HCT116 (cell line): ENCODE measurements around the gene SLC1A3. TPM values are rescaled to one million over a fixed set of nuclear protein-coding genes. Genes with fewer than 3 reads are reported as not detected.

Experiments
- ATAC-seq: fragments of 200-7000 bp; cut with Tn5 transposase; 2 replicates; pipeline ENCODE4 v1.9.1; 2020; ENCODE audit warnings: mild to moderate bottlenecking, moderate library complexity
- BruUV-seq: library from RNA; stranded (reverse); fragments of 400-500 nt; replicated peaks from 2 replicates; lab custom pipeline; 2021; lab: Mats Ljungman, UMichigan
- CTCF ChIA-PET: fragments of 300-600 bp; sonication (Branson Sonifier 250); formaldehyde crosslinking; loops from one replicate; lab custom pipeline; 2021; ENCODE audit warnings: antibody characterized with exemption; lab: Charles Lee
- POLR2A ChIA-PET: fragments of 300-600, 350-600 bp; sonication (Branson Sonifier 250); formaldehyde crosslinking; loops from one replicate; lab custom pipeline; 2021; ENCODE audit warnings: antibody characterized with exemption; lab: Charles Lee
- RAD21 ChIA-PET, 2 experiments: fragments of 300-600 bp; sonication (Branson Sonifier 250); formaldehyde crosslinking; loops; one replicate each; lab custom pipeline; 2023; ENCODE audit warnings: low total read pairs in 2 of 2; ENCODE audit not compliant: uncharacterized antibody in 2 of 2, unreplicated experiment in 2 of 2, low non-redundant PET in 1 of 2; lab: Charles Lee
- DNase-seq: peaks from one replicate; pipeline ENCODE4 v3.0.0-alpha.2; 2010; ENCODE audit warnings: low read depth, low spot score
- H2AFZ ChIP-seq: fragments of 200-600 bp; shearing (Covaris generic), sonication (generic); 2 replicates; pipeline ENCODE4 v1.6.1; 2017; ENCODE audit warnings: low read depth, mixed run types, mixed read lengths, antibody characterized with exemption, low read length; ENCODE audit not compliant: poor library complexity, severe bottlenecking
- H3K27ac ChIP-seq: 2 replicates; pipeline ENCODE4 v1.5.1; 2012; ENCODE audit warnings: low read depth, low read length
- H3K27me3 ChIP-seq: fragments of 200-600 bp; sonication (generic); 2 replicates; pipeline ENCODE4 v1.6.1; 2016; ENCODE audit warnings: mixed run types, low read length, mixed read lengths; ENCODE audit not compliant: insufficient read depth
- H3K36me3 ChIP-seq, 2 experiments: fragments of 200-500 bp in 1 of 2; fragments of 200-600 bp in 1 of 2; sonication (Bioruptor generic) in 1 of 2; sonication (generic) in 1 of 2; 2 replicates each; pipeline versions ENCODE4 v1.5.1 to v1.6.1; 2014 to 2016; ENCODE audit warnings: low read length in 2 of 2, inconsistent platforms in 1 of 2, mixed read lengths in 1 of 2, mixed run types in 1 of 2; ENCODE audit not compliant: insufficient read depth in 2 of 2, control insufficient read depth in 1 of 2
- H3K4me1 ChIP-seq, 2 experiments: fragments of 200-600 bp in 1 of 2; sonication (generic) in 1 of 2; 2 replicates each; pipeline versions ENCODE4 v1.5.1 to v1.6.1; 2012 to 2017; ENCODE audit warnings: low read length in 2 of 2, inconsistent platforms in 1 of 2, mild to moderate bottlenecking in 1 of 2, mixed read lengths in 1 of 2, mixed run types in 1 of 2, moderate library complexity in 1 of 2; ENCODE audit not compliant: insufficient read depth in 2 of 2, control insufficient read depth in 1 of 2
- H3K4me2 ChIP-seq: fragments of 200-600 bp; sonication (generic); 2 replicates; pipeline ENCODE4 v1.6.1; 2017; ENCODE audit warnings: mixed run types, low read length, mixed read lengths
- H3K4me3 ChIP-seq, 2 experiments: fragments of 200-600 bp in 1 of 2; sonication (generic) in 1 of 2; replicated peaks in 1 of 2; 2 replicates each; pipeline ENCODE4 v1.5.1; 2011 to 2016; ENCODE audit warnings: low read length in 2 of 2, control low read depth in 1 of 2, low read depth in 1 of 2, mild to moderate bottlenecking in 1 of 2, mixed read lengths in 1 of 2, mixed run types in 1 of 2
- H3K79me2 ChIP-seq: fragments of 200-600 bp; sonication (generic); 2 replicates; pipeline ENCODE4 v1.6.1; 2017; ENCODE audit warnings: mild to moderate bottlenecking, mixed run types, low read length, moderate library complexity, mixed read lengths; ENCODE audit not compliant: insufficient read depth
- H3K9ac ChIP-seq: fragments of 200-600 bp; sonication (generic); 2 replicates; pipeline ENCODE4 v1.6.1; 2016; ENCODE audit warnings: low read length, mixed read lengths
- H3K9me2 ChIP-seq: fragments of 200-600 bp; sonication (generic), shearing (Covaris generic); 2 replicates; pipeline ENCODE4 v1.6.1; 2017; ENCODE audit warnings: mixed run types, mild to moderate bottlenecking, moderate library complexity; ENCODE audit not compliant: insufficient read depth
- H3K9me3 ChIP-seq, 2 experiments: fragments of 200-500 bp in 1 of 2; fragments of 200-600 bp in 1 of 2; sonication (Bioruptor generic) in 1 of 2; sonication (generic) in 1 of 2; 2 replicates each; pipeline ENCODE4 v1.6.1; 2014 to 2017; ENCODE audit warnings: low read length in 2 of 2, mixed read lengths in 2 of 2, inconsistent platforms in 1 of 2, low read depth in 1 of 2, mild to moderate bottlenecking in 1 of 2, mixed run types in 1 of 2, moderate library complexity in 1 of 2; ENCODE audit not compliant: control insufficient read depth in 1 of 2, insufficient read depth in 1 of 2
- H4K20me1 ChIP-seq: fragments of 200-600 bp; sonication (generic), shearing (Covaris generic); 2 replicates; pipeline ENCODE4 v1.6.1; 2017; ENCODE audit warnings: mixed run types, mild to moderate bottlenecking, moderate library complexity; ENCODE audit not compliant: insufficient read depth
- CEBPB ChIP-seq: IDR thresholded peaks from 2 replicates; pipeline ENCODE4 v1.6.1; 2012; ENCODE audit warnings: low read depth
- CTCF ChIP-seq, 3 experiments: fragments of 200-600 bp in 1 of 3; sonication (generic) in 1 of 3; IDR thresholded peaks in 2 of 3; conservative IDR thresholded peaks in 1 of 3; 2 replicates each; pipeline ENCODE4 v1.5.1; 2012 to 2017; ENCODE audit warnings: low read depth in 2 of 3, low read length in 2 of 3, antibody characterized with exemption in 1 of 3, borderline replicate concordance in 1 of 3, control low read depth in 1 of 3, mild to moderate bottlenecking in 1 of 3, mixed read lengths in 1 of 3, mixed run types in 1 of 3, moderate library complexity in 1 of 3; ENCODE audit not compliant: insufficient read depth in 1 of 3
- EGR1 ChIP-seq: IDR thresholded peaks from 2 replicates; pipeline ENCODE4 v1.6.1; 2012; ENCODE audit warnings: low read depth
- ELF1 ChIP-seq: IDR thresholded peaks from 2 replicates; pipeline ENCODE4 v1.6.1; 2012; ENCODE audit warnings: low read depth, borderline replicate concordance
- EZH2 ChIP-seq: fragments of 200-600 bp; sonication (generic); IDR thresholded peaks from 2 replicates; pipeline ENCODE4 v1.6.1; 2017; ENCODE audit warnings: antibody characterized with exemption, mixed run types
- EZH2phosphoT487 ChIP-seq: fragments of 200-600 bp; IDR thresholded peaks from 2 replicates; pipeline ENCODE4 v1.6.1; 2018; ENCODE audit warnings: antibody characterized with exemption, borderline replicate concordance
- JUND ChIP-seq: IDR thresholded peaks from 2 replicates; pipeline ENCODE4 v1.6.1; 2012
- POLR2AphosphoS5 ChIP-seq: IDR thresholded peaks from 2 replicates; pipeline ENCODE4 v1.6.1; 2011; ENCODE audit warnings: mild to moderate bottlenecking, low read depth, low read length, moderate library complexity
- RAD21 ChIP-seq: IDR thresholded peaks from 2 replicates; pipeline ENCODE4 v1.6.1; 2012; ENCODE audit warnings: low read depth, mild to moderate bottlenecking
- SP1 ChIP-seq: IDR thresholded peaks from 2 replicates; pipeline ENCODE4 v1.6.1; 2012; ENCODE audit warnings: low read depth
- SRF ChIP-seq: IDR thresholded peaks from 2 replicates; pipeline ENCODE4 v1.6.1; 2012; ENCODE audit warnings: low read depth
- TCF7L2 ChIP-seq: IDR thresholded peaks from 2 replicates; pipeline ENCODE4 v1.7.0; 2011; ENCODE audit warnings: borderline replicate concordance, inconsistent platforms; ENCODE audit not compliant: insufficient read depth, insufficient read length; ENCODE audit errors: extremely low read depth
- YY1 ChIP-seq: IDR thresholded peaks from 2 replicates; pipeline ENCODE4 v1.6.1; 2011; ENCODE audit warnings: low read length, low read depth, moderate library complexity, mild to moderate bottlenecking; ENCODE audit not compliant: insufficient replicate concordance; ENCODE audit errors: extremely low read depth
- ZNF274 ChIP-seq: fragments of 200-500 bp; sonication (Bioruptor generic); IDR thresholded peaks from 2 replicates; pipeline ENCODE4 v1.6.1; 2014; ENCODE audit warnings: mild to moderate bottlenecking, low read depth, low read length, inconsistent platforms
- intact Hi-C: fragments of 100-400 bp; cut with micrococcal nuclease; formaldehyde crosslinking; loops from 2 replicates; pipeline ENCODE4 v1.10.0; 2022
- total RNA-seq: library from RNA; stranded (reverse); gene quantifications from one replicate; pipeline ENCODE4 v1.2.1, GENCODE V29; 2021; ENCODE audit not compliant: unreplicated experiment
- TF ChIP-seq, protein P1 (sequence below): IDR thresholded peaks from 2 replicates; pipeline ENCODE4 v1.6.1; 2011; ENCODE audit warnings: mild to moderate bottlenecking, low read length, moderate library complexity; ENCODE audit not compliant: insufficient replicate concordance; ENCODE audit errors: extremely low read depth
- TF ChIP-seq, protein P2 (sequence below): IDR thresholded peaks from 2 replicates; pipeline ENCODE4 v1.6.1; 2012

Gene SLC1A3
- total RNA-seq, 1 experiment from 2014 or later: 12.9 TPM

DNA sequence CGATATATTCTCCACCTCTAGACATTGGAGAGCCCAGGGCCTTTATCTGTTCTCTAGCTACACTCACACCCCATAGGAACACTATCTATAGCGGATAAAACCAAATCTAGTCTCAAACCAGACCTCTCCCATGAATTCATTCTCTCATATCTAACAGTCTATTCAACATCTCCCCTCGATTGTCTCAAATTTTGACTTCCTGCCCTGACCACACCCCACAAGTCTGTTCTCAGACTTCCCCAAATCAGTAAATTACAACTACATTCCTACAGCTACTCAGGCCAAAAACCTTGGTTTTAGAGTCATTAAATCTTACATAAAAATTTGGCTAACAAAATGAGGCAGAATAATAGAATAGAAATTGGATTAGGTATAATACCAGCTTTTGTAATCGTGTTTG is 12.5 kb upstream of the SLC1A3 start:
- POLR2A ChIA-PET: no interaction called here
- intact Hi-C loops: no loop called here
- H2AFZ ChIP-seq: no peak overlapping the region

More for the DNA sequence above, 12.5 kb upstream of the SLC1A3 start:
- Histone ChIP-seq H3K9ac (no peak overlapping the region), H3K27me3 (no peaks in the 10 kb centered on the region), H3K4me3 (no peak overlapping the region), H3K4me2 (no peak overlapping the region), H3K79me2 (no peaks in the 10 kb centered on the region), H3K9me2 (no peaks in the 10 kb centered on the region), H3K36me3 (no peaks in the 10 kb centered on the region), H3K4me1 (no peaks in the 10 kb centered on the region), H4K20me1 (no peaks in the 10 kb centered on the region), H3K9me3 (no peaks in the 10 kb centered on the region), H3K27ac (no peak overlapping the region)
- ChIA-PET CTCF (no interaction called here), RAD21 (no interaction called here)
- DNase-seq (no peak), ATAC-seq (no peak)
- BruUV-seq: no TSS peak
- TF ChIP-seq, protein P1, sequence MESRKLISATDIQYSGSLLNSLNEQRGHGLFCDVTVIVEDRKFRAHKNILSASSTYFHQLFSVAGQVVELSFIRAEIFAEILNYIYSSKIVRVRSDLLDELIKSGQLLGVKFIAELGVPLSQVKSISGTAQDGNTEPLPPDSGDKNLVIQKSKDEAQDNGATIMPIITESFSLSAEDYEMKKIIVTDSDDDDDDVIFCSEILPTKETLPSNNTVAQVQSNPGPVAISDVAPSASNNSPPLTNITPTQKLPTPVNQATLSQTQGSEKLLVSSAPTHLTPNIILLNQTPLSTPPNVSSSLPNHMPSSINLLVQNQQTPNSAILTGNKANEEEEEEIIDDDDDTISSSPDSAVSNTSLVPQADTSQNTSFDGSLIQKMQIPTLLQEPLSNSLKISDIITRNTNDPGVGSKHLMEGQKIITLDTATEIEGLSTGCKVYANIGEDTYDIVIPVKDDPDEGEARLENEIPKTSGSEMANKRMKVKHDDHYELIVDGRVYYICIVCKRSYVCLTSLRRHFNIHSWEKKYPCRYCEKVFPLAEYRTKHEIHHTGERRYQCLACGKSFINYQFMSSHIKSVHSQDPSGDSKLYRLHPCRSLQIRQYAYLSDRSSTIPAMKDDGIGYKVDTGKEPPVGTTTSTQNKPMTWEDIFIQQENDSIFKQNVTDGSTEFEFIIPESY: no peak
- TF ChIP-seq RAD21 (no peak), EZH2 (no peak), SP1 (no peak), TCF7L2 (no peak), SRF (no peak), CTCF (IDR thresholded peaks at IDR 0.05 in 2 of 3, conservative IDR thresholded peaks at IDR 0.05 in 1 of 3; ENCODE audit: borderline replicate concordance in 1 of 3, insufficient read depth in 1 of 3, low read depth in 2 of 3, low read length in 2 of 3) (no peak), JUND (no peak), POLR2AphosphoS5 (no peak), CEBPB (no peak), ELF1 (no peak), EGR1 (no peak), YY1 (no peak), EZH2phosphoT487 (no peak), ZNF274 (no peak)
- TF ChIP-seq, protein P2, sequence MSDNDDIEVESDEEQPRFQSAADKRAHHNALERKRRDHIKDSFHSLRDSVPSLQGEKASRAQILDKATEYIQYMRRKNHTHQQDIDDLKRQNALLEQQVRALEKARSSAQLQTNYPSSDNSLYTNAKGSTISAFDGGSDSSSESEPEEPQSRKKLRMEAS: no peak
